Measurements from ENCODE around the gene PPP3CA.
A peak's percentile ranks its signal among the peaks of the same experiment; 100 is the strongest.

The PPP3CA gene

DNA sequence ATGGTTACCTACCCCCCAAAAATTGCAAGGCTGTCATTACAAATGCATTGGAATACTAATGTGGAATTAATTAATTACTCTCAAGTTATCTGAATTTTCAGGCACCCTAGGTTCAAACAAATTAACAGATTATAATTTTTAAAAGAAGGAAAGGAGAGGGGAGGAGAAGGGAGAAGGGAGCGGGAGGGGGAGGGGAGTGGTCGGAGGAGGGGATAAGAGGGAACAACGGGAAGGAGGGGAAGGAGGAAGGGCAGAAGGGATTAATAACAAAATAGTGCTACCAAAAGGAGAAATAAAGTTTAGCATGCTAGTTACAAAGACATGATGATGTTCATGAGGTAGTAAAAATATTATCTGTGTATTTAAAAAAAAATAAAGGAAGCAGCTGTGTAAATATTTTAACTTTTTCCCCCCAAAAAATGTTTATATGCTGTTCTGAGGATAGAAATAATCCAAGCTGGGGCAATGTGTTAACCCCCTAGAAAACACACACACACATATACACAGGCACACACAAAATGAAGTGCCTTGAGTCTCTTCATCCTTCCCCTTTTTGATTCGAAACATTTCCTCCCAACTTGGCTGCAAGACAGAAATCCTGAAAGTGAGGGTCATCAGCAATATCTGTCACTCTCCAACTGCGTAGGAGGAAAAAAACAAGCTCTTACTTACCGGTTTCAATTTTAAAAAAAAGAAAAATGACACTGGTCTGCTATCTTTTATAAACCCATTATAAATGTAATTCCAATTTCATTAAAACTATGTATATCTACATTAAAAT lies 58.8 kb downstream of the PPP3CA start:
- peak; percentile 67 for DNase-seq (ENCODE audit: low read depth)
- no peak for TF ChIP-seq MYC (IDR thresholded peaks at IDR 0.05; ENCODE audit: low read depth, low read length)
- TF ChIP-seq, protein P1, sequence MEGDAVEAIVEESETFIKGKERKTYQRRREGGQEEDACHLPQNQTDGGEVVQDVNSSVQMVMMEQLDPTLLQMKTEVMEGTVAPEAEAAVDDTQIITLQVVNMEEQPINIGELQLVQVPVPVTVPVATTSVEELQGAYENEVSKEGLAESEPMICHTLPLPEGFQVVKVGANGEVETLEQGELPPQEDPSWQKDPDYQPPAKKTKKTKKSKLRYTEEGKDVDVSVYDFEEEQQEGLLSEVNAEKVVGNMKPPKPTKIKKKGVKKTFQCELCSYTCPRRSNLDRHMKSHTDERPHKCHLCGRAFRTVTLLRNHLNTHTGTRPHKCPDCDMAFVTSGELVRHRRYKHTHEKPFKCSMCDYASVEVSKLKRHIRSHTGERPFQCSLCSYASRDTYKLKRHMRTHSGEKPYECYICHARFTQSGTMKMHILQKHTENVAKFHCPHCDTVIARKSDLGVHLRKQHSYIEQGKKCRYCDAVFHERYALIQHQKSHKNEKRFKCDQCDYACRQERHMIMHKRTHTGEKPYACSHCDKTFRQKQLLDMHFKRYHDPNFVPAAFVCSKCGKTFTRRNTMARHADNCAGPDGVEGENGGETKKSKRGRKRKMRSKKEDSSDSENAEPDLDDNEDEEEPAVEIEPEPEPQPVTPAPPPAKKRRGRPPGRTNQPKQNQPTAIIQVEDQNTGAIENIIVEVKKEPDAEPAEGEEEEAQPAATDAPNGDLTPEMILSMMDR (IDR thresholded peaks at IDR 0.05; ENCODE audit: low read depth, low read length): no peak
- no peak for TF ChIP-seq POLR2A (IDR thresholded peaks at IDR 0.05; ENCODE audit: extremely low read depth, insufficient read length)
- TF ChIP-seq, protein P2, sequence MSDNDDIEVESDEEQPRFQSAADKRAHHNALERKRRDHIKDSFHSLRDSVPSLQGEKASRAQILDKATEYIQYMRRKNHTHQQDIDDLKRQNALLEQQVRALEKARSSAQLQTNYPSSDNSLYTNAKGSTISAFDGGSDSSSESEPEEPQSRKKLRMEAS (IDR thresholded peaks at IDR 0.05; ENCODE audit: low read depth, low read length): no peak
- H3K4me3 ChIP-seq (ENCODE audit: low read depth, low read length): no peak overlapping the region

- no peak for DNase-seq (ENCODE audit: low read depth)
- H3K4me3 ChIP-seq (ENCODE audit: low read depth, low read length): no peak overlapping the region
- TF ChIP-seq, protein P1 (IDR thresholded peaks at IDR 0.05; ENCODE audit: low read depth, low read length): no peak
- TF ChIP-seq MYC (IDR thresholded peaks at IDR 0.05; ENCODE audit: low read depth, low read length) (no peak), POLR2A (IDR thresholded peaks at IDR 0.05; ENCODE audit: extremely low read depth, insufficient read length) (no peak)
- TF ChIP-seq, protein P2 (IDR thresholded peaks at IDR 0.05; ENCODE audit: low read depth, low read length): no peak
Observed at GRCh38 chr4:101287324-101287723, 60.0 kb downstream of the PPP3CA start.

- no peak for DNase-seq (ENCODE audit: low read depth)
- TF ChIP-seq, protein P2 (IDR thresholded peaks at IDR 0.05; ENCODE audit: low read depth, low read length): no peak
- no peak for TF ChIP-seq MYC (IDR thresholded peaks at IDR 0.05; ENCODE audit: low read depth, low read length)
- TF ChIP-seq, protein P1 (IDR thresholded peaks at IDR 0.05; ENCODE audit: low read depth, low read length): no peak
- TF ChIP-seq POLR2A (IDR thresholded peaks at IDR 0.05; ENCODE audit: extremely low read depth, insufficient read length): no peak
- H3K4me3 ChIP-seq (ENCODE audit: low read depth, low read length): no peak overlapping the region
Observed at GRCh38 chr4:101286663-101287062, 60.7 kb downstream of the PPP3CA start.

GRCh38 chr4:101285985-101286384 lies 61.3 kb downstream of the PPP3CA start:
- H3K4me3 ChIP-seq (ENCODE audit: low read depth, low read length): no peak overlapping the region
- TF ChIP-seq POLR2A (IDR thresholded peaks at IDR 0.05; ENCODE audit: extremely low read depth, insufficient read length): no peak
- no peak for TF ChIP-seq MYC (IDR thresholded peaks at IDR 0.05; ENCODE audit: low read depth, low read length)
- TF ChIP-seq, protein P2 (IDR thresholded peaks at IDR 0.05; ENCODE audit: low read depth, low read length): no peak
- TF ChIP-seq, protein P1 (IDR thresholded peaks at IDR 0.05; ENCODE audit: low read depth, low read length): no peak
- no peak for DNase-seq (ENCODE audit: low read depth)

DNA sequence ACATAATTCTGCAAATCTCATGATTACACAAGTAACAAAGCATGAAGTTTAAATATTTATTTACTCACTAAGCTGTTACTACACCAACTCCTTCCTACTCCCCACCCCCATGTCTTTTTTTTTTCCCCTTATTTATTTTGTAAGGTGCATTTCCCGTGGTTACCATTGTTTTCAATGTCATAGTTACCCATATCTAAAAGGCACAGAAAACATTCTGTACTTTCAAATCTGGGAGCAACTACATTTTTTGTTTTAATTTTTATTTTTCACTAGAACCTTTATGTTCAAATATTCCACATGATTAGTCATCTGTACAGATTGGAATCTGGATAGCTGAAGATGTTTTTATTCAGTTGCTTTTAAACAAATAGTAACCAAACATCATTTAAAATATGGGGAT lies 62.8 kb downstream of the PPP3CA start:
- no peak overlapping the region for H3K4me3 ChIP-seq (ENCODE audit: low read depth, low read length)
- TF ChIP-seq, protein P1 (IDR thresholded peaks at IDR 0.05; ENCODE audit: low read depth, low read length): no peak
- TF ChIP-seq, protein P2 (IDR thresholded peaks at IDR 0.05; ENCODE audit: low read depth, low read length): no peak
- TF ChIP-seq POLR2A (IDR thresholded peaks at IDR 0.05; ENCODE audit: extremely low read depth, insufficient read length) (no peak), MYC (IDR thresholded peaks at IDR 0.05; ENCODE audit: low read depth, low read length) (no peak)
- DNase-seq (ENCODE audit: low read depth): no peak

All from NB4 (cell line).